ENCODE data around the gene KRIT1.

GRCh38 chr7:92221766-92222165, 23.9 kb downstream of the KRIT1 start:
- TF ChIP-seq POLR2AphosphoS5 (IDR thresholded peaks at IDR 0.05; ENCODE audit: low read depth) (no peak), CTCF (IDR thresholded peaks at IDR 0.05; ENCODE audit: insufficient read depth, low read length) (no peak), GABPA (IDR thresholded peaks at IDR 0.05; ENCODE audit: low read depth) (no peak)

Data from HL-60 (cell line).